T-helper 17 cell (primary cell): Measurements from ENCODE around the gene OBSCN. TPM values are rescaled to one million over a fixed set of nuclear protein-coding genes. Genes with fewer than 3 reads are reported as not detected.
A peak's percentile ranks its signal among the peaks of the same experiment; 100 is the strongest.

Source experiments
- ATAC-seq: fragments of 150-1000 bp; cut with Tn5 transposase; 2 replicates; pipeline ENCODE4 v1.10.0; 2021; ENCODE audit warnings: mild to moderate bottlenecking, moderate library complexity
- DNase-seq, 3 donors: peaks; one replicate each; pipeline versions ENCODE4 v3.0.0 to v3.0.0-alpha.2; 2020 to 2021
- H3K9me3 ChIP-seq: one replicate; pipeline ENCODE4 v1.7.0; 2013; ENCODE audit warnings: low read length, mild to moderate bottlenecking; ENCODE audit not compliant: control insufficient read depth, poor library complexity, severe bottlenecking
- H3K27ac Mint-ChIP-seq: one replicate; pipeline ENCODE4 v1.8.0; 2022; ENCODE audit warnings: mild to moderate bottlenecking, moderate library complexity, mixed read lengths
- H3K27me3 Mint-ChIP-seq: one replicate; pipeline ENCODE4 v1.8.0; 2022; ENCODE audit warnings: mixed read lengths
- H3K36me3 Mint-ChIP-seq: one replicate; pipeline ENCODE4 v1.8.0; 2022; ENCODE audit warnings: low read depth, mixed read lengths
- H3K4me1 Mint-ChIP-seq: one replicate; pipeline ENCODE4 v1.8.0; 2022; ENCODE audit warnings: mild to moderate bottlenecking, mixed read lengths
- H3K4me3 Mint-ChIP-seq: one replicate; pipeline ENCODE4 v1.8.0; 2022; ENCODE audit warnings: mild to moderate bottlenecking, moderate library complexity, mixed read lengths
- total RNA-seq, 4 donors: library from RNA in 2 of 4; stranded (reverse) in 2 of 4; gene quantifications; one replicate each; pipeline ENCODE4 v1.2.3 and lab custom pipeline; 2022 to 2026

OBSCN gene
- 10 to 100 TPM; 23.1 to 34.2 TPM for total RNA-seq
- total RNA-seq (lab: John Stamatoyannopoulos, UW), result 90.0 to 114 reads per million in 2 donors

- H3K9me3 ChIP-seq, result no peaks in the 10 kb centered on the region
- DNase-seq (no peak), ATAC-seq (no peak)
- no peak within 1 kb of the TSS for H3K4me3 Mint-ChIP-seq
- H3K4me1 Mint-ChIP-seq, result no peaks in the 10 kb centered on the region
- H3K27me3 Mint-ChIP-seq, result no peaks in the 10 kb centered on the region
- no peaks in the 10 kb centered on the region for H3K36me3 Mint-ChIP-seq
- H3K27ac Mint-ChIP-seq, result no peak within 1 kb of the TSS
Measured at GRCh38 chr1:228207851-228208821, at the start of gene OBSCN. TSS of gene OBSCN (plus strand) at chr1:228208044. CDS start at chr1:228211784, 3,740 bp downstream.

- ATAC-seq (no peak), DNase-seq (no peak)
Measured at GRCh38 chr1:228158151-228159007, 49.5 kb upstream of the OBSCN start.

GRCh38 chr1:228159008-228159665, 48.7 kb upstream of the OBSCN start:
- Mint-ChIP-seq H3K4me3 (no peak overlapping the region), H3K27me3 (no peaks in the 10 kb centered on the region), H3K36me3 (no peaks in the 10 kb centered on the region), H3K27ac (no peak overlapping the region), H3K4me1 (peaks cover 12% of the 10 kb centered on the region)
- no peaks in the 10 kb centered on the region for H3K9me3 ChIP-seq
- ATAC-seq (no peak), DNase-seq (no peak)

More at GRCh38 chr1:228158151-228159007, 49.5 kb upstream of the OBSCN start:
- Mint-ChIP-seq H3K4me3 (no peak overlapping the region), H3K4me1 (peaks cover 10% of the 10 kb centered on the region), H3K27ac (no peak overlapping the region), H3K27me3 (no peaks in the 10 kb centered on the region), H3K36me3 (no peaks in the 10 kb centered on the region)
- no peaks in the 10 kb centered on the region for H3K9me3 ChIP-seq

GRCh38 chr1:228160201-228160761, 47.6 kb upstream of the OBSCN start:
- Mint-ChIP-seq H3K27ac (no peak overlapping the region), H3K27me3 (no peaks in the 10 kb centered on the region)
- no peak for DNase-seq

GRCh38 chr1:228161362-228161761, 46.5 kb upstream of the OBSCN start:
- H3K4me1 Mint-ChIP-seq, result peaks cover 22% of the 10 kb centered on the region
- H3K27ac Mint-ChIP-seq, result no peak overlapping the region
- no peaks in the 10 kb centered on the region for H3K9me3 ChIP-seq
- ATAC-seq, result no peak
- no peak for DNase-seq
- H3K27me3 Mint-ChIP-seq, result no peaks in the 10 kb centered on the region
- H3K4me3 Mint-ChIP-seq, result no peak overlapping the region
- no peaks in the 10 kb centered on the region for H3K36me3 Mint-ChIP-seq

More at GRCh38 chr1:228160201-228160761, 47.6 kb upstream of the OBSCN start:
- no peak overlapping the region for H3K4me3 Mint-ChIP-seq
- H3K9me3 ChIP-seq, result no peaks in the 10 kb centered on the region
- H3K36me3 Mint-ChIP-seq, result no peaks in the 10 kb centered on the region
- peaks cover 20% of the 10 kb centered on the region for H3K4me1 Mint-ChIP-seq
- no peak for ATAC-seq

GRCh38 chr1:228161866-228162265, 46.0 kb upstream of the OBSCN start:
- no peaks in the 10 kb centered on the region for H3K36me3 Mint-ChIP-seq
- H3K4me1 Mint-ChIP-seq, result peaks cover 26% of the 10 kb centered on the region
- H3K4me3 Mint-ChIP-seq, result no peak overlapping the region
- H3K9me3 ChIP-seq, result no peaks in the 10 kb centered on the region
- no peaks in the 10 kb centered on the region for H3K27me3 Mint-ChIP-seq
- DNase-seq (no peak), ATAC-seq (no peak)
- H3K27ac Mint-ChIP-seq, result no peak overlapping the region

- no peaks in the 10 kb centered on the region for H3K27me3 Mint-ChIP-seq
- peaks cover 27% of the 10 kb centered on the region for H3K4me1 Mint-ChIP-seq
- no peaks in the 10 kb centered on the region for H3K9me3 ChIP-seq
- H3K4me3 Mint-ChIP-seq, result no peak overlapping the region
- H3K36me3 Mint-ChIP-seq, result no peaks in the 10 kb centered on the region
- DNase-seq (no peak), ATAC-seq (no peak)
- no peak overlapping the region for H3K27ac Mint-ChIP-seq
Measured at GRCh38 chr1:228162286-228163006, 45.4 kb upstream of the OBSCN start.

- Mint-ChIP-seq H3K27me3 (no peaks in the 10 kb centered on the region), H3K27ac (peak overlapping the region; percentile 92), H3K36me3 (no peaks in the 10 kb centered on the region), H3K4me3 (no peak overlapping the region), H3K4me1 (peaks cover 31% of the 10 kb centered on the region)
- no peaks in the 10 kb centered on the region for H3K9me3 ChIP-seq
- DNase-seq (no peak), ATAC-seq (no peak)
Measured at GRCh38 chr1:228163007-228163753, 44.7 kb upstream of the OBSCN start.

- H3K27me3 Mint-ChIP-seq, result no peaks in the 10 kb centered on the region
- no peaks in the 10 kb centered on the region for H3K36me3 Mint-ChIP-seq
- H3K4me1 Mint-ChIP-seq, result peaks cover 31% of the 10 kb centered on the region
- H3K27ac Mint-ChIP-seq, result peak overlapping the region; percentile 92
- DNase-seq (no peak), ATAC-seq (no peak)
- H3K9me3 ChIP-seq, result no peaks in the 10 kb centered on the region
- H3K4me3 Mint-ChIP-seq, result peak overlapping the region; percentile 86
Measured at GRCh38 chr1:228163776-228164519, 43.9 kb upstream of the OBSCN start.

- Mint-ChIP-seq H3K27me3 (no peaks in the 10 kb centered on the region), H3K36me3 (no peaks in the 10 kb centered on the region), H3K27ac (peak overlapping the region; percentile 92), H3K4me1 (peaks cover 33% of the 10 kb centered on the region), H3K4me3 (peak overlapping the region; percentile 86)
- no peak for ATAC-seq
- no peaks in the 10 kb centered on the region for H3K9me3 ChIP-seq
- DNase-seq, result no peak
Measured at GRCh38 chr1:228164561-228165371, 43.1 kb upstream of the OBSCN start.
